DMS114 treated with DMSO at 0.1 percent for 48 hours (cell line): ENCODE measurements around the gene PSTPIP2.

Source experiments
- DNase-seq: peaks from one replicate; lab custom pipeline; 2025; ENCODE audit not compliant: unreplicated experiment; lab: John Stamatoyannopoulos, UW

The PSTPIP2 gene

DNA sequence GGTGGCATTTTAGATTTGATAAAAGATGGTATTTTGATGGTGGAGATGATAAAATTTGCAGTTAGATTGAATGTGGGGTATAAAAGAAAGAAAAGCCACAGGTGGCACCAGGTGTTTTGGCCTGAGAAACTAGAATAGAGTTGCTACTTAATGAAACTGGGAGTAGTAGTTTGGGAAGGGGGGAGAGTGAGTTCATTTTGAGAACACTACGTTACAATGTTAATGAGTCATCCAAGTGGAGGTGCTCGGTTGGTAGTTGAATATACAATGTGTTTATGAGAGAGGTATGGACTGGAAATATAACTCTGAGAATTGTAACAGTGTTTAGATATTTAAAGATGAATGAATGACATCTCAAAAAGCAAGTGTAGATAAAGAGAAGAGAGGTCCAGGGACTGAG, 131.3 kb downstream of the PSTPIP2 start:
- no peak for DNase-seq

DNA sequence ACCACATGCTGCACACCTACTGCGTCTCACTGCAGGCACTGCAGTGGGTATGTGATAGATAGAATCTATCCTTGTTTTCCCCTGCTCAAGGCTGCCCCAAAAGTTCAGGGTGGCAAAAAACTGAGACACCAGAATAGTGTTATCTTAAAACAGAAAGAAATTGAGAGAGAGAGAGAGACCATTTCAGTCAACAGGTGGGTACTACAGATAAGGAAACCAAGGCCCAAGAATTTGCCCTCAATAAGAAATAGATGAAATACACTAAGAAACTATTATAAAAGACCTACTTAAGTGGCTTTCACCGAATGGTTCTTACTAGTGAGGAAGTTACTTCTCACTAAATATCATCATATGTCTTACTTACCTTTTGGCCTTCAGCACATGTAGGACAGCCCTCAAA, 132.8 kb downstream of the PSTPIP2 start:
- no peak for DNase-seq

DNA sequence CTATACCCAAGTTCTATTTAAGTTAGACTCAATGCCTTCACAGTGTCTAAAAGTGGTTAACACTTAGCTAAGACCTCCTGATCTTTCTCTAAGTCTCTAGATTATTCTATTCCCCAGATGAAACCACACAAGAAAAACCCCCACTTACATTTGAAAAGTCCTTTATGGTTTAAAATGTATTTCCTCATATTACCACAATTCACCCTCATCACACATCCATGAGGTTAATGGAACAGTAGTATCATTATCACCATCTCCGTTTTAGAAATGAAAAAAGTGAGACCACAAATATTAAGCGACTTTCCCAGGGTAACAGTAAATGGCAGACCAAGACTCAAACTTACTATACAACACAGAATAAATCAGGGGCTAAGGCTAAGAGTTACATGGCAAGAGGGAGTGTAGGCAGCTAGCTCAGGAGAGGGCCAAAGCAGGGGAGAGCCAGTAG, 133.5 kb downstream of the PSTPIP2 start:
- no peak for DNase-seq

DNA sequence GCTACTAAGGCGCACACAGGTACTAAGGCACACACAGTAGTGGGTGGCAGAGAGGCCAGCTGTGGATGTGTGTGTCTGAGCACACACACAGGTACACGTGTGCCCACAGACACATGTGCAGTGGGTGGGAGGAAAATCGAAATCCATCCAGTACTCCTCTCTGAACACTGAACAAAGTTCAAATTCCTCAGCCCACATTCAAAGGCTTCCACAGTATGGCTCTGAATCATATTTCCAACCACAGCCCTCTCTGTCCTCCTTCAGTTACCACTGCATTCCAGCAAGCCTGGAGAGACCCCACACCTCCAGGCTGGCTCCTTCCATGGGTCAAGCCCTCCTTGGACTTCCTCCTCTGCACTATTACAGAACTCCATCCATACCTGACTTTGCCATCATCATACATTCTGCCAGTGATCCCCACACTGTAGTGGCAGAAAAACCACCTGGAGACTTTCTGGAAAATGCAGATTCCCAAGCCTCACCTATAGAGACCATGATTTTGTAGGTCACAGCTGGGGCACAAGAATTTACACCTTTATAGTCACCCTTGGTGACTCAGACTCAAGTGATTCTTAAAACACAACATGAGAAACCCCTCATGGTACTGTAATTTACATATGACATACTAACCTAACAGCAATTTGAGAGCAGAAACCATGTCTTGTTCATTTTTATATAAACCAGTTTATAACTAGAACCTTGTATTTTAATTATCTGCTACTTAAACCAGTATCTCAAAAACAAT, 136.3 kb downstream of the PSTPIP2 start:
- DNase-seq, result no peak
